GM19351 (cell line): ENCODE data around the gene DDX39A.
"Not testable (repeated sequence)": the region's sequence is repeated elsewhere in the genome, so short reads cannot be mapped to it uniquely, and the experiment has no call there.

Experiments used
- ATAC-seq: cut with Tn5 transposase; IDR thresholded peaks from one replicate; pipeline ENCODE4 v1.9.1; 2021; ENCODE audit warnings: mild to moderate bottlenecking, moderate library complexity; ENCODE audit not compliant: unreplicated experiment

The DDX39A gene

GRCh38 chr19:14391156-14391821 lies 27.9 kb downstream of the DDX39A start:
- no peak for ATAC-seq

GRCh38 chr19:14390548-14390947 lies 28.6 kb downstream of the DDX39A start:
- ATAC-seq: no peak

- ATAC-seq: no peak
Observed at GRCh38 chr19:14385492-14385891, 33.6 kb downstream of the DDX39A start.

GRCh38 chr19:14383661-14384555 lies 35.2 kb downstream of the DDX39A start:
- ATAC-seq: no peak

- ATAC-seq: no peak
Observed at GRCh38 chr19:14381689-14382474, 37.3 kb downstream of the DDX39A start.

GRCh38 chr19:14379294-14380065 lies 39.7 kb downstream of the DDX39A start:
- ATAC-seq: no peak

- no peak for ATAC-seq
Observed at GRCh38 chr19:14378890-14379289, 40.3 kb downstream of the DDX39A start.

- no peak for ATAC-seq
Observed at GRCh38 chr19:14377883-14378328, 41.2 kb downstream of the DDX39A start.

- no peak for ATAC-seq
Observed at GRCh38 chr19:14375582-14376291, 43.4 kb downstream of the DDX39A start.

- ATAC-seq: no peak
Observed at GRCh38 chr19:14375055-14375581, 44.0 kb downstream of the DDX39A start.

- ATAC-seq: not testable (repeated sequence)
Observed at GRCh38 chr19:14374313-14374712, 44.8 kb downstream of the DDX39A start.

GRCh38 chr19:14372384-14373077 lies 46.6 kb downstream of the DDX39A start:
- ATAC-seq: not testable (repeated sequence)

- no peak for ATAC-seq
Observed at GRCh38 chr19:14371301-14371821, 47.8 kb downstream of the DDX39A start.

GRCh38 chr19:14370940-14371280 lies 48.2 kb downstream of the DDX39A start:
- ATAC-seq: no peak

- no peak for ATAC-seq
Observed at GRCh38 chr19:14370169-14370939, 48.8 kb downstream of the DDX39A start.

GRCh38 chr19:14369399-14370168 lies 49.6 kb downstream of the DDX39A start:
- ATAC-seq: no peak

- ATAC-seq: no peak
Observed at GRCh38 chr19:14368011-14368513, 51.1 kb downstream of the DDX39A start.
